Stimulated activated CD4-positive, alpha-beta T cell treated with anti-CD3 and anti-CD28 coated beads, Interleukin-2, amount 100 ng/mL, for 48 hours (primary cell): ENCODE data around the gene NOP14.
"Not testable (repeated sequence)": the region's sequence is repeated elsewhere in the genome, so short reads cannot be mapped to it uniquely, and the experiment has no call there.

ENCODE experiments used
- DNase-seq, 2 donors: peaks; one replicate each; pipeline ENCODE4 v3.0.0-alpha.2; 2020

Gene NOP14

GRCh38 chr4:2961421-2961810 is 1.8 kb downstream of the NOP14 start:
- DNase-seq: no peak

GRCh38 chr4:2960450-2960849 is 2.8 kb downstream of the NOP14 start:
- DNase-seq: not testable (repeated sequence)

DNA sequence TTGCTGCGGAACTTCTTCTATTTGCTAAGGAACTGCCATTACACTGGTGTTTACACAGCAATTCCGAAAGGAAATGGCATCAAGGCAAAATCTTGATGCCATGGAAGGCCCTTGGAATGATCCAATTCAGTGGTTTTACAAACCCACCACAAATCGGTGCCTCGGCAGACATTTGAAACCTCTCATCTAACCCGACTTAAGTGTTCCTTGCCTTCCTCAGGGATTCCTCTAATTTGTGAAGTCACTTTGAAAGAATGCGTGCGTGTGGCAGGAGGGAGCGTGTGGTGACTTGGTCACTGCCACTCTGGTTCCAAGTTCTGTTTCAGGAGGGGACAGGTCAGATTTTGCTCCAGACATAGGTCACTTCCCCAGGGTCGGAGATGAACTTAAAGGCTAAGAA is 4.8 kb downstream of the NOP14 start:
- no peak for DNase-seq

GRCh38 chr4:2955186-2956044 is 7.8 kb downstream of the NOP14 start:
- not testable (repeated sequence) for DNase-seq

- DNase-seq: peak in 1 of 2 donors; percentile 71
Measured at GRCh38 chr4:2954358-2955185, 8.6 kb downstream of the NOP14 start.

DNA sequence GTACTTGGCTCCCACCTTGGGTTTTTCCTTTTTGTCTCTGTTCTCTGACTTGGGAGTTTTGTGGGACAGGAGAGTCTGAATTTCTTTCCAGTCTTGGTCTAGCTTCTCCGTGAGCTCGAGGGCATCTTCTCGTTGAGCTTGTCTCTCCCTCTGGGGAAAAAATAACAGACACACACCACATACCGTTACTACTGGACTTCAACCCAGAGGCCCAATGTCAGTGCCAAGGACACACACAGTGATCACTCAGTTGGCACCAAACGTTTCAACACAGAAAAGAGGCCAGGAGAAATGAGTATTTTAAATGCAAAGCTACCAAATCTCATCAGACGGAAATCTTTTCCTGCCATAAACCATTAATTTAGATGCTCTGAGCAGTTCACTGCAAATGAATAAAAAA is 9.7 kb downstream of the NOP14 start:
- DNase-seq: no peak

DNA sequence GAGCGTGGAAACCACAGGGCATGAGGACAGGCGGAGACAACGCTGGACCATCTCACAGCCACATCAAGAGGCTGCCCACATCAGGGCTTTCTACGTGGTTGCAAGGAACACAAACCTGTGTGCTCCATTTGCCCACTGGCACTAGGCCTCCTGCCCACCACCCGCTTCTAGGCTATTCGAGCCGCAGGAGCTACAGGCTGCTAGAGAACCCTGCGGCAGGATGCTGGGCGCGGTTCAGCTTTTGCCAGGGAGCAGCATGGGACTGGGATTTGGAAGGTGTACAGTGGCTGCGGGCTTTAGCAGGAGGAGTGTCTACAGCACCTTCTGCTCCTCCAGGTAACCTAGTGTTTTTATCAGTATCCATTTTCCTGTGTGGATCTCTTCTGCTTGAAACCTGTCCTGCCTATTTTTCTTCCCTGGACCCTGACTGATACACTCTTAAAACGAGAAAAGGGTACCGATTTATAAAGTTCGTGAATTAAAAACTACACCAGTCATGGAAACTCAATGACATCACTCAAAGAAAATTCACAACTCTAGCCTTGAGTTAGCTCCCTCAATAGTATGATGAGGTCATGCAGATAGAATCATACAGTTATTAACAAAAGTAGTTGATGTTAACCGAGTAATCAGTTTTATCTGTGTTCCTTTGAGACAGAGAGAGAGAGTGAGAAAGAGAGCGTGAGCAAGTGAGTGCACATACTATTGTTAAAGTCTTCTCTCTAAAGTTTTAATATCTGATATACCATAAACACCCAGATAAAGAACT is 12.8 kb downstream of the NOP14 start:
- DNase-seq: no peak

- DNase-seq: no peak
Measured at GRCh38 chr4:2949782-2950125, 13.5 kb downstream of the NOP14 start.

- DNase-seq: no peak
Measured at GRCh38 chr4:2948895-2949781, 14.1 kb downstream of the NOP14 start.

DNA sequence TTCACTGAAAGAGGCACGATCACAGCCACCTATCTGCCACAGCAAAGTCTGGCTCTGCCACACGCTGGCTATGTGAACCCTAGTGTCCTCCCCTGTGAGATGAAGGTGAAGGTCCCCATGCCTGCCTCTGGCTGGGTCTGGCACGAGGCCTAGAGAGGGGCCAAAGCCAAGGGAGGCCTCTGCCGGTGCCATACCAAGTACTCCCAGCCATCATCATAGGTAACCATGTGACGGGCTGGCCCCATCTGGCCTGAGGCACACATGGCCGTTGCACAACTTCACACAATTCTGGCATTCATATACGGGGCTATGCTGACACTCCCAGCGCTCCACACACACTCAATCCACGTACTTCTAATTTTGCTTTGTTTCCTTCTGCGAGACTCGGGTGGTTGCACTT is 15.3 kb downstream of the NOP14 start:
- no peak for DNase-seq

DNA sequence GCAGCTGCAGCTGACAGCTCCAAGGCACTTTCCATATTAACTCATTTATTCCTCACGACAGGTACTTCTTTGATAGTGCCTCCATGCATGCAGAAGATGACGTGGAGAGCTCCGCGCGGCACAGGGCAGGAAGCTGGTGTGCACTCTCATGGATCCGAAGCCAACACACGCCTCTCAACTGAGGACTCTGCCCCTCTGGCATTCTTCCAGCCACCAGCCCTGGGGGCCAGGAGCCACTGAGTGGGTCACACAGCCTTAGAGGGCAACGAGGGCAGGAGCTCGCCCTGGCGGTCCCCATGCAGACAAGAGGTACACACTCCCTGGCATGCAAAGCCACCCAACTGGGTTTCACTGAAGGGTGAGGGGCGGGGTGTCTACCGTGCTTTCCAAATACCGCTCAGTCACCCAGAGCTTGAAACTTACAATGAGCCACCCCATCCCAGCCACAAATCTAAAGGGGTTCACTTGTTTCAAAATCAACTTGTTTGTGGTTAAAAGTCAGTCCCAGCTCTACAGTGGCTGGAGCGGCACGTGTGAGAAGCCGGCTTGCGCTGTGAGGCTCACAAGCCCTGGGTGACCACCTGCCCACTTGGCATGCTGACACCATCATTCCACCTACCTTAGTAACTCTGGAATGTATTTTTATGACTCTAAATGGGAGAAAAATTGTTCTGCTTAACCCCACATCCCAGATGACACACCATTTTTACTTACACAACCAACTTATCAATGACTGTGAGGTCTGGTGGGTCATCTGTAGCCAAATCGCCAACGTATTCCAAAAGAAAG is 16.2 kb downstream of the NOP14 start:
- no peak for DNase-seq

- not testable (repeated sequence) for DNase-seq
Measured at GRCh38 chr4:2945619-2946604, 17.3 kb downstream of the NOP14 start.

- no peak for DNase-seq
Measured at GRCh38 chr4:2944586-2945526, 18.4 kb downstream of the NOP14 start.

DNA sequence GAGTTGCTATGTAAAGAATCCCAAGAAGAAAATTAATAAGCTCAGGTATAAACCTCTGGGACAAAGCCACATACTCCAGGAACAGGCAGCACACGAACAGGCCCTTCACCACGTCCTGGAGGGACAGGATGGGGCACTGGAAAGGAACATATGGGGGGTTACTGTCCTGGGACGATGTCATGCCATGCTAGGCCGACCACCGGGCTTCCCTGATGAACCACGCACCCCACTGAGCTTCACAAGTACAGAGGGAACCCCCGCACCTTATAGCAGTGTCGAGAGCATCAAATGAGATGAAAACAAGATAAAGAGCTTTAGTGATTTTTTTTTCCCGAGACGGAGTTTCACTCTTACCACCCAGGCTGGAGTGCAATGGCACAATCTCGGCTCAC is 19.1 kb downstream of the NOP14 start:
- DNase-seq: no peak

DNA sequence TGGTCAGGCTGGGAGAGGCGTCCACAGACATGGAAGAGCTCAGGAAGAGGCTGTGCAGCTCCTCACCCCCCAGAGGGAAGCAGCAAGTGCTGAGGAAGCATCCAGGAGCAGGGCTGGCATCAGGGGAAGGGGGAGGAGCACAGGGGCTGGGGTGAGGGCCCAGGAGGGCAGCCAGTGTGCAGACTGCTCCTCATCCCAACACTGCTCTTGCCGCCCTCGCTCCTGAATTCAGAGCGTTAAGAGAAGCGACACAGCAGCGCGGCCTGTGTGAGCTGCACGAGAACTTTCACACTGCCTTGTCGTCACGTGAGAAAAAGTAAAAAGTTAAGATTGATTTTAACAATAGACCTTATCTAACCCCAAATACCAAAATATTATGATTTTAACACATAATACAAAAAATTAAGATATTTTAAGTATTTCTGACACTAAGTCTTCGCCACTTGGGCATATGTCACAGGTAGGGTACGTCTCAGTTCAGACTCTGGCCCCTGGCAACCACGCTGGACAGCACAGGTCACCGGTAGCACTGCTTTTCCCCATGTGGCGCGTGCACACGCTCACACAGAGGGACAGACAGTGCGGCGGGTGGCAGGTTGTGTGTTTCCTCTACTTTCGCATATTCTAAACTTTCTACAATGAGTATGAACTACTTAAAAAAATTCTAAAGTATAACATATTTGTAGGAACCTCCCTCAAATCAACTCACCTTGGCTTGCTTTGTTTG is 19.7 kb downstream of the NOP14 start:
- no peak for DNase-seq

GRCh38 chr4:2942532-2943363 is 20.5 kb downstream of the NOP14 start:
- no peak for DNase-seq

DNA sequence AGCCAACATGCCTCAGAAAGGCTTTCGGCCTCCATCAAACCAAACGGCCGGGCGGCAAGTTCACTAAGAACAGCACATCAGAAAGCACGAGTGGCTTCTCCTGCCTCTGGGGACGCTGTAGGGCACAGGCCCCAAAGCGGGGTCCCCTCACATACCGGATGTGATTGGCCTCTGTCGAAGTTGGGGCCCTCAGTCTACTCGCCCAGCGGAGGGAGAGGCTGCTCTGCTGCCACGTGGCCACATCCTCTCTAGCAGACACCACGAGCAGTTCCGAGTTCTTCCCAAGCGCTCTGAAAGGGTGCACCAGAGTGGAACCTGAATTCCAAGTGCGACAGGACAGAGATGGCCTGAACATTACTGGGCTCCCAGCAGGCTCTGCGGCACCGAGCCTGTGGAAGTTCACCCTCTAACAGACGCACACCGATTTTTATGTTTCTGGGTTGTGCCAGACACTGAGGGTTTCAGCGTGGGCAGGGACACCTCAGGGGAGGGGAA is 21.1 kb downstream of the NOP14 start:
- no peak for DNase-seq
